ENCODE measurements around the gene ITPR3.

The ITPR3 gene

GRCh38 chr6:33584700-33585402 is 36.3 kb upstream of the ITPR3 start:
- Histone ChIP-seq H2AK5ac (ENCODE audit: low read depth, low read length) (peak overlapping the region; percentile 91), H2BK120ac (ENCODE audit: low read depth, low read length) (no peak overlapping the region), H2BK15ac (ENCODE audit: low read length) (no peak overlapping the region), H3K4me3 (ENCODE audit: low read length in 2 of 2) (no peak overlapping the region), H3K4ac (ENCODE audit: low read length) (peak overlapping the region; percentile 67), H3K79me1 (ENCODE audit: low read depth, low read length) (no peaks in the 10 kb centered on the region), H4K91ac (ENCODE audit: low read depth, low read length, poor library complexity) (no peak overlapping the region), H3K23ac (ENCODE audit: low read depth, low read length, poor library complexity) (peak overlapping the region; percentile 61), H3K27ac (replicated peaks; ENCODE audit: low read length) (no peak overlapping the region), H2AFZ (ENCODE audit: low read length) (peak overlapping the region; percentile 88), H4K8ac (ENCODE audit: low read depth, low read length) (no peak overlapping the region), H3K27me3 (ENCODE audit: control insufficient read depth in 3 of 3, insufficient read depth in 3 of 3, low read depth in 1 of 3, low read length in 3 of 3) (peaks cover 1 to 8% (median 2%) of the 10 kb centered on the region in 3 experiments), H3K14ac (ENCODE audit: low read length) (no peak overlapping the region), H3K9ac (ENCODE audit: low read depth, low read length, poor library complexity) (no peak overlapping the region), H3K18ac (ENCODE audit: low read length) (peak overlapping the region; percentile 49), H3K36me3 (replicated peaks in 1 of 2; ENCODE audit: control insufficient read depth in 2 of 2, insufficient read depth in 2 of 2, low read length in 2 of 2) (no peaks in the 10 kb centered on the region), H3K4me2 (ENCODE audit: insufficient read depth, low read length, poor library complexity, severe bottlenecking) (no peak overlapping the region), H2BK5ac (ENCODE audit: low read length) (no peak overlapping the region), H3K4me1 (ENCODE audit: control insufficient read depth in 2 of 2, insufficient read depth in 1 of 2, low read depth in 1 of 2, low read length in 2 of 2) (peaks cover 3% of the 10 kb centered on the region in 2 donors), H2BK12ac (ENCODE audit: low read length) (no peak overlapping the region), H3K9me3 (replicated peaks in 1 of 2; ENCODE audit: control insufficient read depth in 2 of 2, insufficient read depth in 1 of 2, low read depth in 1 of 2, low read length in 2 of 2) (no peaks in the 10 kb centered on the region)
- DNase-seq (ENCODE audit: low spot score) = no peak
- no CpG with 5 or more reads among the region's 11 CpGs for WGBS, 2 donors (ENCODE audit: extremely low coverage in 2 of 2, insufficient read length in 2 of 2, insufficient replicate concordance in 1 of 2)

- H2AK5ac ChIP-seq (ENCODE audit: low read depth, low read length) = peak overlapping the region; percentile 36
- H3K23ac ChIP-seq (ENCODE audit: low read depth, low read length, poor library complexity) = no peak overlapping the region
- no peak overlapping the region for H2BK12ac ChIP-seq (ENCODE audit: low read length)
- H3K36me3 ChIP-seq (replicated peaks in 1 of 2; ENCODE audit: control insufficient read depth in 2 of 2, insufficient read depth in 2 of 2, low read length in 2 of 2) = no peaks in the 10 kb centered on the region
- H3K27ac ChIP-seq (replicated peaks; ENCODE audit: low read length) = no peak overlapping the region
- H3K9ac ChIP-seq (ENCODE audit: low read depth, low read length, poor library complexity) = no peak overlapping the region
- H2BK120ac ChIP-seq (ENCODE audit: low read depth, low read length) = no peak overlapping the region
- no peak overlapping the region for H4K91ac ChIP-seq (ENCODE audit: low read depth, low read length, poor library complexity)
- no peak overlapping the region for H3K14ac ChIP-seq (ENCODE audit: low read length)
- H2BK15ac ChIP-seq (ENCODE audit: low read length) = no peak overlapping the region
- H3K9me3 ChIP-seq (replicated peaks in 1 of 2; ENCODE audit: control insufficient read depth in 2 of 2, insufficient read depth in 1 of 2, low read depth in 1 of 2, low read length in 2 of 2) = no peaks in the 10 kb centered on the region
- no peak overlapping the region for H2BK5ac ChIP-seq (ENCODE audit: low read length)
- peak overlapping the region in 1 of 2 donors; percentile 22 for H3K4me3 ChIP-seq (ENCODE audit: low read length in 2 of 2)
- peak overlapping the region; percentile 26 for H3K4me2 ChIP-seq (ENCODE audit: insufficient read depth, low read length, poor library complexity, severe bottlenecking)
- no peak overlapping the region for H4K8ac ChIP-seq (ENCODE audit: low read depth, low read length)
- no peaks in the 10 kb centered on the region for H3K79me1 ChIP-seq (ENCODE audit: low read depth, low read length)
- peak overlapping the region; percentile 88 for H2AFZ ChIP-seq (ENCODE audit: low read length)
- H3K4me1 ChIP-seq (ENCODE audit: control insufficient read depth in 2 of 2, insufficient read depth in 1 of 2, low read depth in 1 of 2, low read length in 2 of 2) = peaks cover 2 to 7% of the 10 kb centered on the region in 2 donors
- peak; percentile 78 for DNase-seq (ENCODE audit: low spot score)
- H3K27me3 ChIP-seq (ENCODE audit: control insufficient read depth in 3 of 3, insufficient read depth in 3 of 3, low read depth in 1 of 3, low read length in 3 of 3) = peaks cover 1 to 8% (median 2%) of the 10 kb centered on the region in 3 experiments
- H3K4ac ChIP-seq (ENCODE audit: low read length) = no peak overlapping the region
- no peak overlapping the region for H3K18ac ChIP-seq (ENCODE audit: low read length)
- WGBS, 2 donors (ENCODE audit: extremely low coverage in 2 of 2, insufficient read length in 2 of 2, insufficient replicate concordance in 1 of 2) = no CpG with 5 or more reads among the region's 14 CpGs
Measured at GRCh38 chr6:33585403-33586107, 35.6 kb upstream of the ITPR3 start.

- Histone ChIP-seq H3K79me1 (ENCODE audit: low read depth, low read length) (no peaks in the 10 kb centered on the region), H3K4me2 (ENCODE audit: insufficient read depth, low read length, poor library complexity, severe bottlenecking) (no peak overlapping the region), H3K4me1 (ENCODE audit: control insufficient read depth in 2 of 2, insufficient read depth in 1 of 2, low read depth in 1 of 2, low read length in 2 of 2) (peaks cover 2 to 13% of the 10 kb centered on the region in 2 donors), H3K23ac (ENCODE audit: low read depth, low read length, poor library complexity) (no peak overlapping the region), H3K4me3 (ENCODE audit: low read length in 2 of 2) (no peak overlapping the region), H2AFZ (ENCODE audit: low read length) (peak overlapping the region; percentile 88), H2AK5ac (ENCODE audit: low read depth, low read length) (peak overlapping the region; percentile 83), H3K9me3 (replicated peaks in 1 of 2; ENCODE audit: control insufficient read depth in 2 of 2, insufficient read depth in 1 of 2, low read depth in 1 of 2, low read length in 2 of 2) (no peaks in the 10 kb centered on the region), H2BK120ac (ENCODE audit: low read depth, low read length) (no peak overlapping the region), H4K8ac (ENCODE audit: low read depth, low read length) (no peak overlapping the region), H2BK12ac (ENCODE audit: low read length) (peak overlapping the region; percentile 50), H3K4ac (ENCODE audit: low read length) (no peak overlapping the region), H4K91ac (ENCODE audit: low read depth, low read length, poor library complexity) (no peak overlapping the region), H3K18ac (ENCODE audit: low read length) (peak overlapping the region; percentile 11), H3K9ac (ENCODE audit: low read depth, low read length, poor library complexity) (no peak overlapping the region), H3K14ac (ENCODE audit: low read length) (peak overlapping the region; percentile 17), H2BK15ac (ENCODE audit: low read length) (peak overlapping the region; percentile 81), H2BK5ac (ENCODE audit: low read length) (no peak overlapping the region), H3K27me3 (ENCODE audit: control insufficient read depth in 3 of 3, insufficient read depth in 3 of 3, low read depth in 1 of 3, low read length in 3 of 3) (peaks cover 1 to 8% (median 2%) of the 10 kb centered on the region in 3 experiments), H3K27ac (replicated peaks; ENCODE audit: low read length) (no peak overlapping the region), H3K36me3 (replicated peaks in 1 of 2; ENCODE audit: control insufficient read depth in 2 of 2, insufficient read depth in 2 of 2, low read length in 2 of 2) (no peaks in the 10 kb centered on the region)
- no CpG with 5 or more reads among the region's 9 CpGs for WGBS, 2 donors (ENCODE audit: extremely low coverage in 2 of 2, insufficient read length in 2 of 2, insufficient replicate concordance in 1 of 2)
- DNase-seq (ENCODE audit: low spot score) = no peak
Measured at GRCh38 chr6:33586108-33586640, 34.9 kb upstream of the ITPR3 start.

GRCh38 chr6:33587529-33587928 is 33.6 kb upstream of the ITPR3 start:
- Histone ChIP-seq H3K23ac (ENCODE audit: low read depth, low read length, poor library complexity) (no peak overlapping the region), H3K4me3 (ENCODE audit: low read length in 2 of 2) (no peak overlapping the region), H3K4me1 (ENCODE audit: control insufficient read depth in 2 of 2, insufficient read depth in 1 of 2, low read depth in 1 of 2, low read length in 2 of 2) (peaks cover 2 to 13% of the 10 kb centered on the region in 2 donors), H3K18ac (ENCODE audit: low read length) (no peak overlapping the region), H3K14ac (ENCODE audit: low read length) (no peak overlapping the region), H4K91ac (ENCODE audit: low read depth, low read length, poor library complexity) (no peak overlapping the region), H2AFZ (ENCODE audit: low read length) (no peak overlapping the region), H3K79me1 (ENCODE audit: low read depth, low read length) (no peaks in the 10 kb centered on the region), H4K8ac (ENCODE audit: low read depth, low read length) (no peak overlapping the region), H2BK12ac (ENCODE audit: low read length) (no peak overlapping the region), H3K4me2 (ENCODE audit: insufficient read depth, low read length, poor library complexity, severe bottlenecking) (no peak overlapping the region), H3K36me3 (replicated peaks in 1 of 2; ENCODE audit: control insufficient read depth in 2 of 2, insufficient read depth in 2 of 2, low read length in 2 of 2) (no peaks in the 10 kb centered on the region), H2BK5ac (ENCODE audit: low read length) (no peak overlapping the region), H2AK5ac (ENCODE audit: low read depth, low read length) (no peak overlapping the region), H3K27ac (replicated peaks; ENCODE audit: low read length) (no peak overlapping the region), H3K27me3 (ENCODE audit: control insufficient read depth in 3 of 3, insufficient read depth in 3 of 3, low read depth in 1 of 3, low read length in 3 of 3) (peaks cover 1 to 12% (median 2%) of the 10 kb centered on the region in 3 experiments), H2BK15ac (ENCODE audit: low read length) (no peak overlapping the region), H3K9ac (ENCODE audit: low read depth, low read length, poor library complexity) (no peak overlapping the region), H3K4ac (ENCODE audit: low read length) (no peak overlapping the region), H2BK120ac (ENCODE audit: low read depth, low read length) (no peak overlapping the region), H3K9me3 (replicated peaks in 1 of 2; ENCODE audit: control insufficient read depth in 2 of 2, insufficient read depth in 1 of 2, low read depth in 1 of 2, low read length in 2 of 2) (no peaks in the 10 kb centered on the region)
- WGBS, 2 donors (ENCODE audit: extremely low coverage in 2 of 2, insufficient read length in 2 of 2, insufficient replicate concordance in 1 of 2) = no CpG with 5 or more reads among the region's 8 CpGs
- no peak for DNase-seq (ENCODE audit: low spot score)

Data from neuronal stem cell (in vitro differentiated cells).